OCI-LY1 (cell line): ENCODE measurements around the gene P2RY4.

Experiments used
- EZH2 ChIP-seq: fragments of 200-600 bp; sonication (generic), shearing (Covaris generic); IDR thresholded peaks from 2 replicates; pipeline ENCODE4 v1.8.0; 2017; ENCODE audit warnings: borderline replicate concordance, mixed run types, mild to moderate bottlenecking, antibody characterized with exemption, low read length, moderate library complexity, mixed read lengths
- TF ChIP-seq, protein P1 (sequence below): fragments of 200-600 bp; sonication (generic), shearing (Covaris generic); IDR thresholded peaks from 2 replicates; pipeline ENCODE4 v1.5.1; 2017; ENCODE audit warnings: mild to moderate bottlenecking, antibody characterized with exemption, low read length, moderate library complexity, mixed read lengths

DNA sequence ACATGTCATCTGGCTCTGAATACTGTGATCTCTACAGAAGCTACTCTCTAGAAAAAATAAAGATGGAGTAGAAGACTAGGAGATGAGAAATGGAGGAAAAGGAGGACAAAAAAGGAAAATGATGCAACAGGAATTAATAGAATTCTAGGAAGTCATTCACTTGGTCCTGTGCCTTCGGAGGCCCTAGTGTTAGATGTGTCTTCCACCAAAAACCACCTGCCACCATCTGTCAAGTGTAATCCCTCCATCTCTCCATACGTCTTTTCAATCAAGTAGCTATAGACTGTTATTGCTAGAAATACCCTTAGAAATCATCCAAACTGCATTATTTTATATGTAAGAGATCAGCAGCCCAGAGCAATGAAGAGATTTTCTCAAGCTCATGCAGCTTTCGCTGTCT lies 19.1 kb upstream of the P2RY4 start:
- TF ChIP-seq, protein P1, sequence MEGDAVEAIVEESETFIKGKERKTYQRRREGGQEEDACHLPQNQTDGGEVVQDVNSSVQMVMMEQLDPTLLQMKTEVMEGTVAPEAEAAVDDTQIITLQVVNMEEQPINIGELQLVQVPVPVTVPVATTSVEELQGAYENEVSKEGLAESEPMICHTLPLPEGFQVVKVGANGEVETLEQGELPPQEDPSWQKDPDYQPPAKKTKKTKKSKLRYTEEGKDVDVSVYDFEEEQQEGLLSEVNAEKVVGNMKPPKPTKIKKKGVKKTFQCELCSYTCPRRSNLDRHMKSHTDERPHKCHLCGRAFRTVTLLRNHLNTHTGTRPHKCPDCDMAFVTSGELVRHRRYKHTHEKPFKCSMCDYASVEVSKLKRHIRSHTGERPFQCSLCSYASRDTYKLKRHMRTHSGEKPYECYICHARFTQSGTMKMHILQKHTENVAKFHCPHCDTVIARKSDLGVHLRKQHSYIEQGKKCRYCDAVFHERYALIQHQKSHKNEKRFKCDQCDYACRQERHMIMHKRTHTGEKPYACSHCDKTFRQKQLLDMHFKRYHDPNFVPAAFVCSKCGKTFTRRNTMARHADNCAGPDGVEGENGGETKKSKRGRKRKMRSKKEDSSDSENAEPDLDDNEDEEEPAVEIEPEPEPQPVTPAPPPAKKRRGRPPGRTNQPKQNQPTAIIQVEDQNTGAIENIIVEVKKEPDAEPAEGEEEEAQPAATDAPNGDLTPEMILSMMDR, result no peak
- no peak for TF ChIP-seq EZH2
